PFSK-1 (cell line): ENCODE results near the gene LRFN2.

Experiments
- POLR2AphosphoS5 ChIP-seq: IDR thresholded peaks from 2 replicates; pipeline ENCODE4 v1.6.1; 2012; ENCODE audit warnings: low read depth, mild to moderate bottlenecking, control low read depth, low read length, moderate library complexity
- SIN3A ChIP-seq: IDR thresholded peaks from 2 replicates; pipeline ENCODE4 v1.6.1; 2012; ENCODE audit warnings: mild to moderate bottlenecking, low read length, moderate library complexity, borderline replicate concordance; ENCODE audit not compliant: insufficient read depth

DNA sequence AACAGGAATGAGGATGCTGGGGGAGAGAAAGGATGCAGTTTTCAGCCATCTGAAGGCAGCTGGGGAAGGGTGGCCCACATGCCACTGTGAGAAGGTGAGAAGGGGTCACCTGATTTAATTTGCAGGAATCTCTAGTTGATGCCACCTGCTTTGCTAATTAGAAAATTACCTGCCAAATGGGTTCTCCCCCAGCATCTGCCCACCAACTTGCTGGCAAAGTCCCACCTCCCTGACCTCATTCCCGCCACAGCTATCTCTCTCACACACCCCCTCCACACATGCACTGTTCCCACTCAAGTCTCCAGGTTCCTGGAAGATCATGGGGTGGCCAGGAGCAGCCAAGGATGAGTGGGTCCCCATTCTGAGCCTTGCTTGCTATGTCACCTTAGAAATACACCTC is 70.7 kb downstream of the LRFN2 start:
- no peak for TF ChIP-seq POLR2AphosphoS5
- TF ChIP-seq SIN3A: no peak
